GM12878 (cell line): Measurements from ENCODE around the gene RPL10A. TPM values are rescaled to one million over a fixed set of nuclear protein-coding genes. Genes with fewer than 3 reads are reported as not detected.

ENCODE experiments used
- ATAC-seq: fragments of 200-7000 bp; cut with Tn5 transposase; 3 replicates; pipeline ENCODE4 v1.9.1; 2020; ENCODE audit warnings: mild to moderate bottlenecking, moderate library complexity
- BruUV-seq: library from RNA; stranded (reverse); fragments of 400-500 nt; replicated peaks from 2 replicates; lab custom pipeline; 2021; lab: Mats Ljungman, UMichigan
- CTCF ChIA-PET: fragments of 300-600 bp; sonication (Branson Sonifier 250); formaldehyde crosslinking; extraction: SDS; loops from one replicate; lab custom pipeline; 2021; ENCODE audit warnings: inconsistent platforms; lab: Yijun Ruan, JAX
- POLR2A ChIA-PET: fragments of 350-600 bp; formaldehyde crosslinking; extraction: SDS; loops from one replicate; lab custom pipeline; 2021; ENCODE audit warnings: inconsistent platforms; lab: Charles Lee
- RAD21 ChIA-PET: fragments of 300-600 bp; sonication (Branson Sonifier 250); formaldehyde crosslinking; loops from one replicate; lab custom pipeline; 2023; ENCODE audit warnings: antibody characterized with exemption; ENCODE audit not compliant: unreplicated experiment; lab: Charles Lee
- SMC1A ChIA-PET: fragments of 300-600 bp; sonication (Branson Sonifier 250); formaldehyde crosslinking; loops from one replicate; lab custom pipeline; 2023; ENCODE audit not compliant: unreplicated experiment, uncharacterized antibody; lab: Charles Lee
- DNase-seq: peaks from one replicate; pipeline ENCODE4 v3.0.0-alpha.2; 2011; ENCODE audit warnings: low read depth, low spot score
- FAIRE-seq: peaks from 3 replicates; lab custom pipeline; 2011; peaks lifted over from hg19 to GRCh38; lab: Jason Lieb, UNC
- H2AFZ ChIP-seq: 2 replicates; pipeline ENCODE4 v1.6.0; 2011; ENCODE audit warnings: low read depth, low read length, control low read depth; ENCODE audit not compliant: control insufficient read depth
- H3K27ac ChIP-seq: 2 replicates; pipeline ENCODE4 v1.5.1; 2011; ENCODE audit warnings: control low read depth; ENCODE audit not compliant: control insufficient read depth, insufficient read depth
- H3K27me3 ChIP-seq, 2 experiments: replicated peaks in 1 of 2; 2 replicates each; pipeline versions ENCODE4 v1.6.0 to v1.6.1; 2011; ENCODE audit warnings: low read length in 1 of 2; ENCODE audit not compliant: control insufficient read depth in 2 of 2, insufficient read depth in 2 of 2
- H3K36me3 ChIP-seq, 2 experiments: 2 replicates each; pipeline ENCODE4 v1.5.1; 2011; ENCODE audit warnings: low read length in 1 of 2; ENCODE audit not compliant: control insufficient read depth in 2 of 2, insufficient read depth in 2 of 2
- H3K4me1 ChIP-seq: 2 replicates; pipeline ENCODE4 v1.6.1; 2011; ENCODE audit warnings: mild to moderate bottlenecking, low read length, moderate library complexity, mixed read lengths; ENCODE audit not compliant: control insufficient read depth, insufficient read depth
- H3K4me2 ChIP-seq: 2 replicates; pipeline ENCODE4 v1.6.0; 2011; ENCODE audit warnings: control low read depth; ENCODE audit not compliant: control insufficient read depth, insufficient read depth
- H3K4me3 ChIP-seq: fragments of 200-600 bp; sonication (generic); 2 replicates; pipeline ENCODE4 v1.5.1; 2016
- H3K79me2 ChIP-seq: 2 replicates; pipeline ENCODE4 v1.6.0; 2011; ENCODE audit warnings: low read length; ENCODE audit not compliant: control insufficient read depth, insufficient read depth
- H3K9ac ChIP-seq: 2 replicates; pipeline ENCODE4 v1.8.0; 2011; ENCODE audit warnings: low read length, control low read depth, mixed read lengths; ENCODE audit not compliant: control insufficient read depth, insufficient read depth
- H3K9me3 ChIP-seq: replicated peaks from 3 replicates; pipeline ENCODE4 v1.5.1; 2011; ENCODE audit warnings: mild to moderate bottlenecking, low read length; ENCODE audit not compliant: control insufficient read depth, insufficient read depth
- H4K20me1 ChIP-seq: 2 replicates; pipeline ENCODE4 v1.6.0; 2011; ENCODE audit not compliant: control insufficient read depth, insufficient read depth
- BHLHE40 ChIP-seq, 2 experiments: fragments of 450-650 bp in 1 of 2; IDR thresholded peaks; 2 replicates each; pipeline ENCODE4 v1.6.1; 2011 to 2017; ENCODE audit warnings: low read depth in 2 of 2, borderline replicate concordance in 1 of 2, improper control_type of control experiment in 1 of 2, low read length in 1 of 2, mild to moderate bottlenecking in 1 of 2
- CREM ChIP-seq: IDR thresholded peaks from 2 replicates; pipeline ENCODE4 v1.6.1; 2014; ENCODE audit warnings: antibody characterized with exemption, low read depth
- POLR2A ChIP-seq: IDR thresholded peaks from 2 replicates; pipeline ENCODE4 v1.6.1; 2011; ENCODE audit warnings: low read depth, mild to moderate bottlenecking, low read length
- POLR2AphosphoS2 ChIP-seq: IDR thresholded peaks from 2 replicates; pipeline ENCODE4 v1.6.1; 2011; ENCODE audit warnings: low read depth, mild to moderate bottlenecking, low read length, improper control_type of control experiment, moderate library complexity
- POLR2AphosphoS5 ChIP-seq: IDR thresholded peaks from 2 replicates; pipeline ENCODE4 v1.6.1; 2011; ENCODE audit warnings: mild to moderate bottlenecking, low read length, inconsistent platforms
- RAD51 ChIP-seq: fragments of 450-650 bp; IDR thresholded peaks from 2 replicates; pipeline ENCODE4 v1.6.1; 2016; ENCODE audit warnings: moderate library complexity, mild to moderate bottlenecking, inconsistent platforms
- SIN3A ChIP-seq: IDR thresholded peaks from 2 replicates; pipeline ENCODE4 v1.6.1; 2012; ENCODE audit warnings: low read depth, low read length, improper control_type of control experiment
- STAT3 ChIP-seq: IDR thresholded peaks from 2 replicates; pipeline ENCODE4 v1.6.1; 2011; ENCODE audit warnings: low read depth, low read length, improper control_type of control experiment
- SUZ12 ChIP-seq: fragments of 200-600 bp; sonication (generic); IDR thresholded peaks from one replicate; pipeline ENCODE4 v1.6.1; 2018; ENCODE audit warnings: antibody characterized with exemption, mild to moderate bottlenecking; ENCODE audit not compliant: unreplicated experiment
- ZBED1 ChIP-seq: IDR thresholded peaks from 2 replicates; pipeline ENCODE4 v1.6.1; 2016; ENCODE audit warnings: borderline replicate concordance
- WGBS: methylation state at CpG from one replicate; pipeline ENCODE4 v1.1.6; 2016; ENCODE audit warnings: low lambda C conversion rate; ENCODE audit not compliant: insufficient replicate concordance, insufficient coverage; ENCODE audit errors: missing lambda C conversion rate; 5-methylcytosine and 5-hydroxymethylcytosine counted together
- in situ Hi-C: fragments of 300-500 bp; cut with MboI; formaldehyde crosslinking; loops from 9 replicates; pipeline ENCODE4 v1.14.3; 2018; ENCODE audit warnings: mixed read lengths
- intact Hi-C: fragments of 100-400 bp; cut with micrococcal nuclease; formaldehyde crosslinking; loops from one replicate; pipeline ENCODE4 v1.14.2; 2022; ENCODE audit not compliant: unreplicated experiment
- polyA plus RNA-seq, 11 experiments: library from polyadenylated mRNA; depleted of rRNA in 4 of 11; unstranded in 6 of 11; stranded (reverse) in 5 of 11; fragments of >200 nt; fragmentation: Nextera tagmentation in 4 of 11; fragmentation: Illumina TruSeq in 1 of 11; extraction: Ambion mirVana in 4 of 11; extraction: Trizol in 1 of 11; gene quantifications; 1 replicate in 1 of 11; 2 replicates in 10 of 11; pipeline versions ENCODE4 v1.2.1 to v1.2.3, GENCODE V29; 2011 to 2016; ENCODE audit warnings: inconsistent platforms in 2 of 11, missing spikeins in 2 of 11, low read depth in 1 of 11
- total RNA-seq, 4 experiments: library from RNA; depleted of rRNA in 3 of 4; stranded (reverse); fragments of >200 nt in 3 of 4; fragmentation: Illumina TruSeq in 1 of 4; extraction: Trizol in 1 of 4; gene quantifications; 2 replicates each; pipeline versions ENCODE4 v1.2.1 to v1.2.3, GENCODE V29; 2013 to 2021
- TF ChIP-seq, protein P1 (sequence below): IDR thresholded peaks from 2 replicates; pipeline ENCODE4 v1.6.1; 2011; ENCODE audit warnings: borderline replicate concordance, low read depth, mild to moderate bottlenecking, moderate library complexity, mixed read lengths, low read length; ENCODE audit not compliant: insufficient read depth; ENCODE audit errors: extremely low read length
- TF ChIP-seq, protein P2 (sequence below): fragments of 450-650 bp; IDR thresholded peaks from 2 replicates; pipeline ENCODE4 v1.6.1; 2017; ENCODE audit warnings: mild to moderate bottlenecking, moderate library complexity

RPL10A gene
- total and polyA plus RNA-seq, 10 of the 15 experiments (the other 5 are each of a cell fraction or from before 2014, with no cell fraction given): 833 to 4,029 (median 2,795) TPM

DNA sequence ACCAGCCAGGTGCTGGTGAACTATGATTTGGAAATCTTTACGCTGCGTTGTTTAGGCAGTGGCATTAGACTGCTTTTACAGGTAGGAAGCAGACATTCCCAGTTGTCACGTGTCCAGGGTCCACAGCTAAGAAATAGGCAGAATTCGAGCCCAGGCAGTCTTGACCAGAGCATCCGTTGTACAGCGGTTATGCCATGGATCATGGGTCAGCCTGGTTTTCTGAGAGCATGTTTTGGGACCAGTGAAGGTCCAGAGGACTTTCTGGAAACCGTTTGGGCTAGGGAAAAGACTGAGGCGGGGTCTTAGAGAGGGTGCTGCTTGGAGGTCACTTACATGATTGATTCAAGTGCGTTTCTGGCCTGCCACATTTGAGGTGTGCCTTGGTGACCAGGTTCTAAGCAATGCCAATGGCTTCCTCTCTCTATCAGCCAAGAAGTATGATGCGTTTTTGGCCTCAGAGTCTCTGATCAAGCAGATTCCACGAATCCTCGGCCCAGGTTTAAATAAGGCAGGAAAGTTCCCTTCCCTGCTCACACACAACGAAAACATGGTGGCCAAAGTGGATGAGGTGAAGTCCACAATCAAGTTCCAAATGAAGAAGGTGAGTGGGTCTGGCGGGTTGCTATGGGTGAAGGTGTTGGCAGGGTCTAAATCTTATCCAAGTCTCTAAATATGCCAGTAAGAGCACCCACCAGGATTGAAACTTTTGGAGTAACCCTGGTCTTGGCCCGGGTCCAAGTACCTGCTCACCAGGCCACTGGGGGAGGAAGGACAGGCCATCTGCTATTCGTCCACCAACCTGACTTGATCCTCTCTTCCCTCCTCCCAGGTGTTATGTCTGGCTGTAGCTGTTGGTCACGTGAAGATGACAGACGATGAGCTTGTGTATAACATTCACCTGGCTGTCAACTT, 1.8 kb downstream of the RPL10A start:
- in situ Hi-C loops: loop anchor here (5.0 kb wide), 1 partner anchor 173 kb away; the partner anchor contains the start of gene DEF6
- no peak for DNase-seq
- H2AFZ ChIP-seq: no peak overlapping the region
- H3K36me3 ChIP-seq: peaks cover 14% of the 10 kb centered on the region in 2 experiments
- H3K4me3 ChIP-seq: peak overlapping the region; percentile 99
- no peak overlapping the region; the same call in 1 of the 2 replicates for H3K27ac ChIP-seq
- H3K4me1 ChIP-seq: no peaks in the 10 kb centered on the region
- POLR2A ChIA-PET: interaction anchor here (1.0 to 1.2 kb wide), 2 partner anchors 11 to 53 kb away, joined by 3 read pairs; no protein-coding TSS in a partner anchor
- peak overlapping the region; percentile 83 for H3K4me2 ChIP-seq
- FAIRE-seq: no peak
- 4% methylated on average over 18 of the region's 18 CpGs for WGBS
- RAD21 ChIA-PET: interaction anchor here (0.6 kb wide), 1 partner anchor 12 kb away, joined by 3 read pairs; no protein-coding TSS in a partner anchor
- intact Hi-C loops: loop anchor here (2.0 kb wide), 1 partner anchor 17 kb away; the partner anchor contains the start of gene FANCE
- ATAC-seq: no peak
- H4K20me1 ChIP-seq: peaks cover 7% of the 10 kb centered on the region; the same call in 1 of the 2 replicates
- peak overlapping the region; percentile 97 for H3K9ac ChIP-seq
- H3K79me2 ChIP-seq: peaks cover 33% of the 10 kb centered on the region
- CTCF ChIA-PET: interaction anchor here (1.1 to 3.6 kb wide), 5 partner anchors 12 to 266 kb away, joined by 4 to 20 read pairs (median 11); partner anchors contain the start of genes ARMC12, DEF6, FANCE and PPARD
- H3K9me3 ChIP-seq: no peaks in the 10 kb centered on the region
- no peaks in the 10 kb centered on the region for H3K27me3 ChIP-seq
- BruUV-seq: TSS peak; percentile 70
- SMC1A ChIA-PET: no interaction called here
- peak; percentile 43 for TF ChIP-seq POLR2A
- TF ChIP-seq BHLHE40 (IDR thresholded peaks at IDR 0.05; ENCODE audit: borderline replicate concordance in 1 of 2, low read depth in 2 of 2, low read length in 1 of 2): peak in 1 of 2 experiments; percentile 60; a peak in 2 of 4 replicates
- TF ChIP-seq CREM: no peak
- TF ChIP-seq ZBED1: no peak
- 0 out of 2 replicates have a peak, but pooled peaks have one; percentile 8 for TF ChIP-seq POLR2AphosphoS2
- TF ChIP-seq POLR2AphosphoS5: peak; percentile 19
- TF ChIP-seq SUZ12: no peak
- TF ChIP-seq, protein P1, sequence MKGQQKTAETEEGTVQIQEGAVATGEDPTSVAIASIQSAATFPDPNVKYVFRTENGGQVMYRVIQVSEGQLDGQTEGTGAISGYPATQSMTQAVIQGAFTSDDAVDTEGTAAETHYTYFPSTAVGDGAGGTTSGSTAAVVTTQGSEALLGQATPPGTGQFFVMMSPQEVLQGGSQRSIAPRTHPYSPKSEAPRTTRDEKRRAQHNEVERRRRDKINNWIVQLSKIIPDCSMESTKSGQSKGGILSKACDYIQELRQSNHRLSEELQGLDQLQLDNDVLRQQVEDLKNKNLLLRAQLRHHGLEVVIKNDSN: peak; percentile 35
- 0 out of 2 replicates have a peak, but pooled peaks have one; percentile 36 for TF ChIP-seq SIN3A
- TF ChIP-seq, protein P2, sequence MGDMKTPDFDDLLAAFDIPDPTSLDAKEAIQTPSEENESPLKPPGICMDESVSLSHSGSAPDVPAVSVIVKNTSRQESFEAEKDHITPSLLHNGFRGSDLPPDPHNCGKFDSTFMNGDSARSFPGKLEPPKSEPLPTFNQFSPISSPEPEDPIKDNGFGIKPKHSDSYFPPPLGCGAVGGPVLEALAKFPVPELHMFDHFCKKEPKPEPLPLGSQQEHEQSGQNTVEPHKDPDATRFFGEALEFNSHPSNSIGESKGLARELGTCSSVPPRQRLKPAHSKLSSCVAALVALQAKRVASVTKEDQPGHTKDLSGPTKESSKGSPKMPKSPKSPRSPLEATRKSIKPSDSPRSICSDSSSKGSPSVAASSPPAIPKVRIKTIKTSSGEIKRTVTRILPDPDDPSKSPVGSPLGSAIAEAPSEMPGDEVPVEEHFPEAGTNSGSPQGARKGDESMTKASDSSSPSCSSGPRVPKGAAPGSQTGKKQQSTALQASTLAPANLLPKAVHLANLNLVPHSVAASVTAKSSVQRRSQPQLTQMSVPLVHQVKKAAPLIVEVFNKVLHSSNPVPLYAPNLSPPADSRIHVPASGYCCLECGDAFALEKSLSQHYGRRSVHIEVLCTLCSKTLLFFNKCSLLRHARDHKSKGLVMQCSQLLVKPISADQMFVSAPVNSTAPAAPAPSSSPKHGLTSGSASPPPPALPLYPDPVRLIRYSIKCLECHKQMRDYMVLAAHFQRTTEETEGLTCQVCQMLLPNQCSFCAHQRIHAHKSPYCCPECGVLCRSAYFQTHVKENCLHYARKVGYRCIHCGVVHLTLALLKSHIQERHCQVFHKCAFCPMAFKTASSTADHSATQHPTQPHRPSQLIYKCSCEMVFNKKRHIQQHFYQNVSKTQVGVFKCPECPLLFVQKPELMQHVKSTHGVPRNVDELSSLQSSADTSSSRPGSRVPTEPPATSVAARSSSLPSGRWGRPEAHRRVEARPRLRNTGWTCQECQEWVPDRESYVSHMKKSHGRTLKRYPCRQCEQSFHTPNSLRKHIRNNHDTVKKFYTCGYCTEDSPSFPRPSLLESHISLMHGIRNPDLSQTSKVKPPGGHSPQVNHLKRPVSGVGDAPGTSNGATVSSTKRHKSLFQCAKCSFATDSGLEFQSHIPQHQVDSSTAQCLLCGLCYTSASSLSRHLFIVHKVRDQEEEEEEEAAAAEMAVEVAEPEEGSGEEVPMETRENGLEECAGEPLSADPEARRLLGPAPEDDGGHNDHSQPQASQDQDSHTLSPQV: no peak
- peak; percentile 72 for TF ChIP-seq RAD51
- TF ChIP-seq STAT3: no peak
